Upper lobe of left lung (tissue), 4 donors: ENCODE measurements around the gene UHRF1.

Experiments
- EP300 ChIP-seq, 4 donors: sonication (generic); formaldehyde crosslinking; IDR thresholded peaks; one replicate each; pipeline ENCODE4 v1.5.1; 2017; ENCODE audit warnings: antibody characterized with exemption in 4 of 4, control low read depth in 2 of 4
- POLR2A ChIP-seq, 4 donors: fragments of 450-650 bp; IDR thresholded peaks; one replicate each; pipeline ENCODE4 v1.5.1; 2016 to 2017; ENCODE audit warnings: antibody characterized with exemption in 4 of 4, mild to moderate bottlenecking in 2 of 4
- POLR2AphosphoS5 ChIP-seq, 2 donors: sonication (generic); formaldehyde crosslinking; IDR thresholded peaks; one replicate each; pipeline ENCODE4 v1.5.1; 2017; ENCODE audit warnings: antibody characterized with exemption in 2 of 2
- TF ChIP-seq, protein P1 (sequence below), 6 experiments: fragments of 450-650 bp in 4 of 6; fragments of 200-600 bp in 2 of 6; sonication (generic) in 2 of 6; IDR thresholded peaks; one replicate each; pipeline ENCODE4 v1.5.1; 2016 to 2019; ENCODE audit warnings: antibody characterized with exemption in 6 of 6

DNA sequence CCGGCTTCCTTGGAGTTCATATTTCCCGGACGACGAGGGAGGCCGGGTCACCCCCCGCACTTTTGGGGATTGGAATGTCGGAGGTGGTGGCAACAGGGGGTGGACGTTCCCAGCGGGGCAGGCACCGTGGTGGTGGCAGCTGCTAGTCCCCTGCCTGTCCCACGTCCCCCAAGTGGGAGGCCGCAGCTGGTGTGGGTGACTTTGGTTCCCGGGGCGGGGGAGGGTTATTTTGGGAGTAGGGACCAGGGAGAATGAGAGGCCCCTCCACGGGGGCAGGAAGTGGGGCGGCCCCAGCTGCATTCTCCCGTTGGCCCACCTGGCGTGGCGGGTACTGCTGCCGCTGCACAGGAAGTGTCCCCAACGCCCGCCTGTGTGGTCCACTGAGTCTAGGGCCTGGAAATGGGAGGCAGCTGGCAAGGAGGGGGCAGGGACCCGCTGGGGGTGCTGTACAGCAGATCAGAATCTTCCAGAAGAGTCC, 30.8 kb upstream of the UHRF1 start:
- TF ChIP-seq, protein P1, sequence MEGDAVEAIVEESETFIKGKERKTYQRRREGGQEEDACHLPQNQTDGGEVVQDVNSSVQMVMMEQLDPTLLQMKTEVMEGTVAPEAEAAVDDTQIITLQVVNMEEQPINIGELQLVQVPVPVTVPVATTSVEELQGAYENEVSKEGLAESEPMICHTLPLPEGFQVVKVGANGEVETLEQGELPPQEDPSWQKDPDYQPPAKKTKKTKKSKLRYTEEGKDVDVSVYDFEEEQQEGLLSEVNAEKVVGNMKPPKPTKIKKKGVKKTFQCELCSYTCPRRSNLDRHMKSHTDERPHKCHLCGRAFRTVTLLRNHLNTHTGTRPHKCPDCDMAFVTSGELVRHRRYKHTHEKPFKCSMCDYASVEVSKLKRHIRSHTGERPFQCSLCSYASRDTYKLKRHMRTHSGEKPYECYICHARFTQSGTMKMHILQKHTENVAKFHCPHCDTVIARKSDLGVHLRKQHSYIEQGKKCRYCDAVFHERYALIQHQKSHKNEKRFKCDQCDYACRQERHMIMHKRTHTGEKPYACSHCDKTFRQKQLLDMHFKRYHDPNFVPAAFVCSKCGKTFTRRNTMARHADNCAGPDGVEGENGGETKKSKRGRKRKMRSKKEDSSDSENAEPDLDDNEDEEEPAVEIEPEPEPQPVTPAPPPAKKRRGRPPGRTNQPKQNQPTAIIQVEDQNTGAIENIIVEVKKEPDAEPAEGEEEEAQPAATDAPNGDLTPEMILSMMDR (IDR thresholded peaks at IDR 0.05) = no peak
- TF ChIP-seq EP300 (IDR thresholded peaks at IDR 0.05) = no peak
- no peak for TF ChIP-seq POLR2A (IDR thresholded peaks at IDR 0.05)
- TF ChIP-seq POLR2AphosphoS5 (IDR thresholded peaks at IDR 0.05) = no peak
